ENCODE data around the gene NCOR2.

DNA sequence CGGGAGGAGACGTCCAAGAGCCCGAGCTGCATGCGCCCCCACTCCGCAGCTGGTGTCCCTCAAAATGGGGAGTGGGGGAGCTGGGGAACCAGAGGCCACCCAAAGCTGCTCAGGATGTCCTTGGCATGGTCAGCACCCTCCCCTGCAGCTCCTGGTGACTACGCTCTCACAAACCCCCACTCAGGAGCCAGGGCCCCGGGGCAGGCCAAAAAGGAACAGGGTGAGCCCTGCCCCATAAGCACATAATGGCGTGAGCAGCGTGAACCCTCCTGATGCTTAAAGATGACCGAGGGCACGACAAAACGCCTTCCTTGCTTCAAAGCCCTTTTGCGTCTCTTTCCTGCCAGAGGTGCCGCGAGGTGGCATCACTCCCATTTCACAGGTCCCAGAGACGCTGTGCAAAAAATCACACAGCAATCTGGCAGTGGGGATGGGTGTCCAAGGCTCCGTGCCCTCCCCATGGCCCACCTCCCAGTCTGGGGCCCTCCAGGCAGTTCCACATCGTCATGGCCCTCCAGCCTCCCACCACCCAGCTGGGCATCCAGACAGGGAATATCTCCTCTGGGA lies 13.5 kb downstream of the NCOR2 start:
- TF ChIP-seq FOXK2 (IDR thresholded peaks at IDR 0.05) (no peak), FOXM1 (IDR thresholded peaks at IDR 0.05; ENCODE audit: borderline replicate concordance) (no peak), SUZ12 (IDR thresholded peaks at IDR 0.05) (no peak), NFRKB (IDR thresholded peaks at IDR 0.05) (no peak), ELF4 (IDR thresholded peaks at IDR 0.05) (no peak), SP1 (IDR thresholded peaks at IDR 0.05) (no peak), CTBP1 (IDR thresholded peaks at IDR 0.05; ENCODE audit: borderline replicate concordance) (no peak), ARNT (IDR thresholded peaks at IDR 0.05) (no peak), LEF1 (IDR thresholded peaks at IDR 0.05; ENCODE audit: borderline replicate concordance) (no peak), FOXA1 (IDR thresholded peaks at IDR 0.05) (no peak), HDGF (IDR thresholded peaks at IDR 0.05; ENCODE audit: borderline replicate concordance) (no peak)
